Cardiac muscle cell (in vitro differentiated cells and primary cell): ENCODE data around the gene CLDN15. TPM values are rescaled to one million over a fixed set of nuclear protein-coding genes. Genes with fewer than 3 reads are reported as not detected.

Experiments used
- DNase-seq, 2 donors: peaks; one replicate each; pipeline versions ENCODE4 v3.0.0 to v3.0.0-alpha.2; 2010 to 2017; ENCODE audit warnings: low read depth in 1 of 2, low spot score in 1 of 2
- H3K27ac ChIP-seq: fragments of 200-600 bp; sonication (generic); 2 replicates; pipeline ENCODE4 v1.5.1; 2016
- H3K27me3 ChIP-seq: fragments of 200-600 bp; sonication (generic); 2 replicates; pipeline ENCODE4 v1.6.0; 2016; ENCODE audit warnings: control low read depth
- H3K36me3 ChIP-seq: fragments of 200-600 bp; sonication (generic); 2 replicates; pipeline ENCODE4 v1.5.1; 2016; ENCODE audit warnings: control low read depth
- H3K4me1 ChIP-seq: fragments of 200-600 bp; sonication (generic); 2 replicates; pipeline ENCODE4 v1.8.1; 2017; ENCODE audit warnings: low read depth, mild to moderate bottlenecking, mixed run types
- H3K4me3 ChIP-seq: fragments of 200-600 bp; sonication (generic); 2 replicates; pipeline ENCODE4 v1.5.1; 2016; ENCODE audit warnings: mild to moderate bottlenecking
- H3K9me3 ChIP-seq: fragments of 200-600 bp; sonication (generic); 2 replicates; pipeline ENCODE4 v1.5.1; 2017; ENCODE audit warnings: low read depth, mild to moderate bottlenecking, control low read depth
- polyA plus RNA-seq: library from polyadenylated mRNA; unstranded; fragments of >200 nt; fragmentation: Nextera tagmentation; extraction: Ambion mirVana; gene quantifications from 2 replicates; pipeline ENCODE4 v1.2.1, GENCODE V29; 2016
- total RNA-seq: library from RNA; depleted of rRNA; stranded (reverse); fragments of >200 nt; gene quantifications from 2 replicates; pipeline ENCODE4 v1.2.3, GENCODE V29; 2016
- TF ChIP-seq, protein P1 (sequence below): IDR thresholded peaks from 2 replicates; pipeline ENCODE4 v1.5.1; 2012; ENCODE audit warnings: low read depth, mild to moderate bottlenecking, low read length

Gene CLDN15
- total and polyA plus RNA-seq, 2 experiments from 2014 or later: 3.2 to 4.3 TPM

DNA sequence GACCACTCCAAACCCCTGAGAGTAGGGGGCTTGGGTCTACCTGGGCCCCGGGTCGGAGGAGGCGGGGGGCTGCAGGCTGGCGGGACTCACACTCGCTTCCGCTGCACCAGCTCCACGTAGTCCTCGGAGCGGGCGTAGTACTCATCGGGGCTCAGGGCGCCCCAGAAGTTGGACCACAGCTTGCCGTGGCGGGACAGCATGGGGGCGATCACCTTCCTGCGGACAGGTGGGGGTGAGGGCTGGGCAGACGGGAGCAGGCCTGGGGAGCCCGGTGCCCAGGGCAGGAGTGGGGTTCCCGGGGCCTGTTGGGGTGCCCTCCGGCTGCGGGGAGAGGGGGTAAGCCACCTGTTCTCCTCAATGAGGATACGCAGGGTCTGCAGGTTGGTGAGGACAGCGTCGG is 26.1 kb downstream of the CLDN15 start:
- H3K4me3 ChIP-seq: no peak overlapping the region
- no peaks in the 10 kb centered on the region for H3K4me1 ChIP-seq
- TF ChIP-seq, protein P1, sequence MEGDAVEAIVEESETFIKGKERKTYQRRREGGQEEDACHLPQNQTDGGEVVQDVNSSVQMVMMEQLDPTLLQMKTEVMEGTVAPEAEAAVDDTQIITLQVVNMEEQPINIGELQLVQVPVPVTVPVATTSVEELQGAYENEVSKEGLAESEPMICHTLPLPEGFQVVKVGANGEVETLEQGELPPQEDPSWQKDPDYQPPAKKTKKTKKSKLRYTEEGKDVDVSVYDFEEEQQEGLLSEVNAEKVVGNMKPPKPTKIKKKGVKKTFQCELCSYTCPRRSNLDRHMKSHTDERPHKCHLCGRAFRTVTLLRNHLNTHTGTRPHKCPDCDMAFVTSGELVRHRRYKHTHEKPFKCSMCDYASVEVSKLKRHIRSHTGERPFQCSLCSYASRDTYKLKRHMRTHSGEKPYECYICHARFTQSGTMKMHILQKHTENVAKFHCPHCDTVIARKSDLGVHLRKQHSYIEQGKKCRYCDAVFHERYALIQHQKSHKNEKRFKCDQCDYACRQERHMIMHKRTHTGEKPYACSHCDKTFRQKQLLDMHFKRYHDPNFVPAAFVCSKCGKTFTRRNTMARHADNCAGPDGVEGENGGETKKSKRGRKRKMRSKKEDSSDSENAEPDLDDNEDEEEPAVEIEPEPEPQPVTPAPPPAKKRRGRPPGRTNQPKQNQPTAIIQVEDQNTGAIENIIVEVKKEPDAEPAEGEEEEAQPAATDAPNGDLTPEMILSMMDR: no peak
- H3K27me3 ChIP-seq: no peaks in the 10 kb centered on the region
- no peak overlapping the region for H3K27ac ChIP-seq
- H3K9me3 ChIP-seq: no peaks in the 10 kb centered on the region
- DNase-seq: no peak
- peaks cover 10% of the 10 kb centered on the region for H3K36me3 ChIP-seq

DNA sequence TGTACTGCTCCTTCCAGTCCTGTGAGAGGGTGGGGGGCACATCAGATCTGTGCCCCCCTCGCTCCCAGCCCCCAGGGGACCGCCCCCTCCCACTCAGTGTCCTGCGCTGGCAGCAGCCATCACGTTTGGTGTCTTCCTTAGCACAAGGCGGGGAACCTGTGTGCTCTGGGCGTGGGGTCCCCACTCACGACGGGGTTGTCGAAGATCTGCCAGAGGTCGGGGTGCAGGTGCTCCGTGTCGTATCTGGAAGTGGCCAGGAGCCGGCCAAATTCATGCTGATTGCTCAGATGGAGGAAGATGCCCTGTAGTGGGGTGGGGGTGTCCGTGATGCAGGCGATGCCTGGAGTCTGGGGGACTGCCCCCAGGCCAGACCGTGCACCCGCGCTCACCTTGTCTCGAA is 27.5 kb downstream of the CLDN15 start:
- Histone ChIP-seq H3K27me3 (no peaks in the 10 kb centered on the region), H3K4me1 (no peaks in the 10 kb centered on the region), H3K4me3 (no peak overlapping the region), H3K36me3 (peaks cover 10% of the 10 kb centered on the region), H3K27ac (no peak overlapping the region), H3K9me3 (no peaks in the 10 kb centered on the region)
- TF ChIP-seq, protein P1: no peak
- no peak for DNase-seq

DNA sequence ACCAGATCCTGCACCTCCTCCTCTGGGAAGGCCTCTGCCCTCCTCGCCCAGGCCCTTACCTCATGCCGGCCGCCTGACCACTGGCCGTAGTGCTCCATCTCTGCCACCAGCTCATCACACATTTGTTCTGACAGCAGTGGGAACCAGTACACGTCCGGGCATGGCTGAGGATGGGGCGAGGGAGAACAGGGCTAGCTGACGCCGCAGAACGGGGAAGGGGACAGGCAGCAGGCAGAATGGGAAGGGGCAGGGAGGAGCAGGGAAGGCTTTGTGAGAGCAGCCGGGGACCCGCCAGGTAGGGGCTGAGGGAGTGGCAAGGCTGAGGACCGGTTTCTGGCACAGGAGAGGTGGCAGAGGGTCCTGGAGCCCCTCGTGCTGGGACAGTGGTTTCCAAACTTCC is 28.8 kb downstream of the CLDN15 start:
- Histone ChIP-seq H3K4me1 (no peaks in the 10 kb centered on the region), H3K4me3 (no peak overlapping the region), H3K36me3 (peaks cover 8% of the 10 kb centered on the region), H3K9me3 (no peaks in the 10 kb centered on the region), H3K27me3 (peaks cover 6% of the 10 kb centered on the region), H3K27ac (no peak overlapping the region)
- no peak for DNase-seq
- TF ChIP-seq, protein P1: no peak

DNA sequence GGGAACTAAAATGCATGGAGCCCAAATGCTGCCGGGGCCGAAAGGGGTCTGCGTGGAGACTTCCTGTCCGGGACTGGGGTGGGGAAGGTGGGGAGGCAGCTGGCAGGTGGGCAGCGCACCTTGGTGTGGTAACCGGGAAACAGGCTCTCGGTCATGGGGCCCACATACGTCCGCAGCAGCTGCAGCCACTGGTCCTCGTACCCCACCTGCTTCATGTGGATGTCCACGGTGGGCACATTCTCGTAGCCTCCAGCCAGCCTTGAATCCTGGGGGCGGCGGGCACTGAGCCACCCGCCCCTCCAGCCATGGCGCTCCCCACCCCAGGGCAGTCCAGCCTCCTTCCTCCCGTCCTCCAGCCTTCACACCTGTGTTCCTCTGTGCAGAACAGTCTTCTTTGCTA is 30.1 kb downstream of the CLDN15 start:
- no peak for DNase-seq
- H3K27me3 ChIP-seq: peaks cover 19% of the 10 kb centered on the region
- no peaks in the 10 kb centered on the region for H3K9me3 ChIP-seq
- no peak overlapping the region for H3K27ac ChIP-seq
- H3K4me3 ChIP-seq: no peak overlapping the region
- peaks cover 8% of the 10 kb centered on the region for H3K36me3 ChIP-seq
- TF ChIP-seq, protein P1: no peak
- no peaks in the 10 kb centered on the region for H3K4me1 ChIP-seq

DNA sequence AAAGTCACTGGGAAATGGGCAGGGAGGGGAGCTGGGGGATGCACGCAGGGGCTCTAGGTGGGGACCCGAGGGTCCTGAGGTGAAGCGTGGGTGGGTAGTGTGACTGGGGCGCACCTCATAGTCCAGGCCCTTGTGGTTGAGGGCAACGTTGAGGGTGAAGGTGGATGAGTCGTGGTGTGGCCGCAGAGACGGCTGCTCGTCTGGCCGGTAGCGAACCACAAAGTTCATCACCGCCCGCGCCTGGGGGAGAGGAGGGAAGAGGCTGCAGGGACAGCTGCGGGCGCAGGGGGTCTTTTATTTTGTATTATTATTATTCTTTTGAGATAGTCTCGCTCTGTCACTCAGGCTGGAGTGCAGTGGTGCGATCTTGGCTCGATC is 30.9 kb downstream of the CLDN15 start:
- no peak overlapping the region for H3K4me3 ChIP-seq
- TF ChIP-seq, protein P1: no peak
- no peak for DNase-seq
- peaks cover 8% of the 10 kb centered on the region for H3K36me3 ChIP-seq
- peaks cover 28% of the 10 kb centered on the region for H3K27me3 ChIP-seq
- H3K4me1 ChIP-seq: no peaks in the 10 kb centered on the region
- no peaks in the 10 kb centered on the region for H3K9me3 ChIP-seq
- no peak overlapping the region for H3K27ac ChIP-seq
